ENCODE results near the gene SLC25A53. TPM values are rescaled to one million over a fixed set of nuclear protein-coding genes. Genes with fewer than 3 reads are reported as not detected.
"Not testable (repeated sequence)": the region's sequence is repeated elsewhere in the genome, so short reads cannot be mapped to it uniquely, and the experiment has no call there.

The SLC25A53 gene
- total RNA-seq, 4 donors from 2014 or later, result 1.7 to 19.5 (median 5.0) TPM

GRCh38 chrX:104085477-104085876 lies 71.3 kb downstream of the SLC25A53 start:
- intact Hi-C loops (cut with DNase I), result no loop called here
- H3K9me3 ChIP-seq, result no peaks in the 10 kb centered on the region
- H3K27me3 ChIP-seq, result no peaks in the 10 kb centered on the region
- no peaks in the 10 kb centered on the region for H3K36me3 ChIP-seq
- no peaks in the 10 kb centered on the region for H3K4me1 ChIP-seq
- H3K4me3 ChIP-seq, result no peak overlapping the region
- TF ChIP-seq POLR2A (IDR thresholded peaks at IDR 0.05), result no peak
- TF ChIP-seq CTCF (IDR thresholded peaks at IDR 0.05), result no peak
- no CpG with 5 or more reads among the region's 7 CpGs for WGBS, 2 donors
- H3K27ac ChIP-seq, result no peak overlapping the region
- DNase-seq, result no peak

- no peak for DNase-seq
- no peaks in the 10 kb centered on the region for H3K4me1 ChIP-seq
- no peak overlapping the region for H3K4me3 ChIP-seq
- TF ChIP-seq CTCF (IDR thresholded peaks at IDR 0.05) (no peak), POLR2A (IDR thresholded peaks at IDR 0.05) (no peak)
- H3K9me3 ChIP-seq, result no peaks in the 10 kb centered on the region
- no peak overlapping the region for H3K27ac ChIP-seq
- intact Hi-C loops (cut with DNase I), result no loop called here
- no peaks in the 10 kb centered on the region for H3K36me3 ChIP-seq
- WGBS, 2 donors, result no CpG with 5 or more reads among the region's 5 CpGs
- H3K27me3 ChIP-seq, result no peaks in the 10 kb centered on the region
Measured at GRCh38 chrX:104084534-104085277, 72.1 kb downstream of the SLC25A53 start.

GRCh38 chrX:104084063-104084462 lies 72.7 kb downstream of the SLC25A53 start:
- Histone ChIP-seq H3K4me1 (no peaks in the 10 kb centered on the region), H3K27me3 (no peaks in the 10 kb centered on the region), H3K9me3 (no peaks in the 10 kb centered on the region), H3K36me3 (no peaks in the 10 kb centered on the region), H3K27ac (no peak overlapping the region), H3K4me3 (no peak overlapping the region)
- no peak for DNase-seq
- 40% methylated on average over 1 of the region's 4 CpGs; no CpG with 5 or more reads in 1 of the 2 donors for WGBS, 2 donors
- TF ChIP-seq CTCF (IDR thresholded peaks at IDR 0.05) (no peak), POLR2A (IDR thresholded peaks at IDR 0.05) (no peak)
- intact Hi-C loops (cut with DNase I), result no loop called here

- H3K27ac ChIP-seq; intact Hi-C loops (cut with DNase I); H3K9me3 ChIP-seq; DNase-seq; H3K36me3 ChIP-seq; H3K4me3 ChIP-seq; H3K4me1 ChIP-seq; H3K27me3 ChIP-seq: not testable (repeated sequence)
- WGBS, 2 donors, result no CpG with 5 or more reads among the region's 6 CpGs
Measured at GRCh38 chrX:104077854-104078253, 79.0 kb downstream of the SLC25A53 start.

GRCh38 chrX:104075778-104076445 lies 80.9 kb downstream of the SLC25A53 start, which contains the start of gene TMSB15C:
TMSB15C (minus strand) TSS chrX:104076236.
- H3K9me3 ChIP-seq; H3K27me3 ChIP-seq; intact Hi-C loops (cut with DNase I); H3K27ac ChIP-seq; H3K4me1 ChIP-seq; H3K4me3 ChIP-seq; DNase-seq; H3K36me3 ChIP-seq: not testable (repeated sequence)
- WGBS, 2 donors, result no CpG with 5 or more reads among the region's 46 CpGs

GRCh38 chrX:104062636-104063035 lies 94.2 kb downstream of the SLC25A53 start:
- DNase-seq; H3K27ac ChIP-seq; H3K27me3 ChIP-seq; intact Hi-C loops (cut with DNase I); H3K9me3 ChIP-seq; H3K4me3 ChIP-seq; H3K4me1 ChIP-seq; H3K36me3 ChIP-seq: not testable (repeated sequence)
- no CpG with 5 or more reads among the region's 18 CpGs for WGBS, 2 donors

- H3K27me3 ChIP-seq; H3K4me3 ChIP-seq; H3K36me3 ChIP-seq; H3K27ac ChIP-seq; H3K9me3 ChIP-seq; DNase-seq; H3K4me1 ChIP-seq; intact Hi-C loops (cut with DNase I): not testable (repeated sequence)
- no CpG with 5 or more reads among the region's 13 CpGs for WGBS, 2 donors
Measured at GRCh38 chrX:104054956-104055355, 101.9 kb downstream of the SLC25A53 start.

Other genes with a start within 250 kb of the SLC25A53 start
- 1 to 10 TPM in 2 of 4 donors, under 1 TPM in 2; 0.15 to 2.1 (median 1.0) TPM for gene TMSB15B, start 194.4 kb downstream of the SLC25A53 start, total RNA-seq
- not detected for gene H2BW1, start 143.3 kb downstream of the SLC25A53 start, total RNA-seq
- gene H2BW2, start 117.1 kb downstream of the SLC25A53 start, total RNA-seq, result not detected
- 1 to 10 TPM in 1 of 4 donors, under 1 TPM in 3; 0.35 to 1.7 (median 0.63) TPM for gene TMSB15C, start 80.8 kb downstream of the SLC25A53 start, total RNA-seq
- 1 to 10 TPM in 1 of 4 donors, under 1 TPM in 2, not detected in 1; 0.22 to 2.3 (median 0.73) TPM for gene ZCCHC18, start 44.5 kb downstream of the SLC25A53 start, total RNA-seq
- gene FAM199X, start 9.4 kb upstream of the SLC25A53 start, total RNA-seq, result 10 to 100 TPM in 3 of 4 donors, 1 to 10 TPM in 1; 9.5 to 16.6 (median 15.1) TPM
- gene ESX1, start 97.9 kb upstream of the SLC25A53 start, total RNA-seq, result not detected